ENCODE results near the gene UEVLD.
"Not testable (repeated sequence)": the region's sequence is repeated elsewhere in the genome, so short reads cannot be mapped to it uniquely, and the experiment has no call there.

UEVLD gene

DNA sequence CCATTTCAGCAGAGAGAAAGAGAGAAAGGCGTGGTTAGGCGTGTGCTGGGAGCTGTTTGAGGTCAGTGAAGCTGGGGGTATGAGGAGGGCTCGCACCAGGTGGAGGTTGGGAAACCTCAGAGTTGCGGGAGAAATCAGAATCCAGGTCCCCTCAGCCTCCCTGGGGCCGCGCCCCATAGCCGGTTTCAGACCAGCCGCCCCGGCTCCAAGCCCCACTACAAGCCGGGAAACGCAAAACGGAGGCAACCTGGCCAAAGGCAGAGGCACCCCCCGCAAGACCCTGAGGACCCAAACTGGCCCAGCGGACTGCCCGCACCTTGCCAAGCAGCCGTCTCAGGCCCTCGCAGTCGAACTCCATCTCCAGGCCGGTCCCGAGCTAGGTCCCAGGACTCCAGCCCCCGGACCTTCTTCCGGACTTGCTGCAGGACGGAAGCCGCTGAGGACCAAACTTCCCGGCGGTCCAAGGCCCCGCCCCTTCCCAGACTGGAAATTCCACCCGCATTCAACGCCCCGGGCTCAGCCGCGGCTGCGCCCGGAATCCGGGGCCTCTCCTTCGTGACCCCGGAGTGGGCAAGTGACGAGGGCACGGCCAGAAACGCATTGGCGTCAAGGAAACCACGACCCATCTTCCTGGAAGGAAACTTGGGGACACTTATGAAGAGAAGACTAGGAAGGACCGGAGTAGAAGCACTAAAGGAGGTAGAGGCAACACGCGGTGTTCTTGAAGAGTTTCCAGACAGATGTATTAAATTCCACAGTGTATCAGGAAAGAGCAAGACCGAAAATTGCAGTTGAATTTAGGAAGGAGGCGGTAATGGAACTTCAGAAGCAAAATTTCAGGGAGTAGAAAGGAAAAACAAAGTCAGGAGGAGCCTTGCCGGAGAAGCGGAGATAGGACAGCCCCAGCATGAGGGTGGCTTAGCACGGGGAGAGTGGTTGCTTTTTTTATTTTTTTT is at the start of gene UEVLD:
UEVLD (minus strand) TSS at position 438 of the 956 bp plus-strand sequence; CDS start at position 358, 80 bp downstream.
- DNase-seq (ENCODE audit: extremely low read depth in 1 of 2, low read depth in 1 of 2), result peak; percentile 52 to 60

DNA sequence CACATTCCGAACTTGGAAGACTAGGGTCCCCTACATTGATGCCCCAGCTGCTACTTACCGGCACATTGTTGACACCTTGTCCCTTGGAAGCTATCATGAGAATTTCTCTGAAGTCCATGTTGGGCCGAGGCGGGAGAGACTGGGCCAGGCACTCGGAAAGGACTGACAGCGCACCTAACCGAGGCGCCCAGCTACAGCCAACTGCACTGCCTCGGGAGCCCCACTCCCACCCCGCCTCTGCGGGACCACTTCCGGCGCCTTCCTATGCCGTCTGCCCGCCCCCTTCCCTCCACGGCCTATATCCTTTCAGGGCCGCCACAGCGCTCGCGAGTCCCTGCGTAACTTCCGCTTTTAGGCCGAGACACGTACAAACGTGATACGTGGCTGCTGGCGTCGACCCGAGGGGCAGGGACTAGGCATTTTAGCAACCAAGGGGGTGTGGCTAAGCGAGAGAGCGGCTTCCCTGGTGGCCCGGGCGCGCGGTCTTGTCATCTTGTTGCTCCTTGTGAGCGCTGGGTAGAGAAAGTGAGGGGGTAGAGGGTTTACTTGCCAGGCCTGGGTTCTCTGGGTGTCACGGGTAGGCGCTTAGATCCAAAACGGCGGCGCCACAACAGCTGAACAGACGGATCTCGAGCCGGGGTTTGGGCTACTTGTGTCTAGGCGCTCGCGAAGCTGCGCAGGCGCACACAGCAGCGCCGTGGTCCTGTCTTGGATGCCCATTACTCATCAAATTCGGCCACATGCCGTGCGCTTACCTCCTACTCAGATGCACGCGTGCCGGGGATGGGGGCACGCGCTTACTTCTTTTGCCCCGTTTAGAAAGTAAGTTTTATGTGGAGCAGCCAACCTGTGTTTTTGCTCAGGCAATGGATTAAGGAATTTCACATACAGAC is 45.9 kb upstream of the UEVLD start, which contains the start of gene SPTY2D1:
SPTY2D1 (minus strand) TSS at position 203 of the 893 bp plus-strand sequence; CDS start at position 118, 85 bp downstream.
- DNase-seq (ENCODE audit: extremely low read depth in 1 of 2, low read depth in 1 of 2), result peak; percentile 92 to 98

DNA sequence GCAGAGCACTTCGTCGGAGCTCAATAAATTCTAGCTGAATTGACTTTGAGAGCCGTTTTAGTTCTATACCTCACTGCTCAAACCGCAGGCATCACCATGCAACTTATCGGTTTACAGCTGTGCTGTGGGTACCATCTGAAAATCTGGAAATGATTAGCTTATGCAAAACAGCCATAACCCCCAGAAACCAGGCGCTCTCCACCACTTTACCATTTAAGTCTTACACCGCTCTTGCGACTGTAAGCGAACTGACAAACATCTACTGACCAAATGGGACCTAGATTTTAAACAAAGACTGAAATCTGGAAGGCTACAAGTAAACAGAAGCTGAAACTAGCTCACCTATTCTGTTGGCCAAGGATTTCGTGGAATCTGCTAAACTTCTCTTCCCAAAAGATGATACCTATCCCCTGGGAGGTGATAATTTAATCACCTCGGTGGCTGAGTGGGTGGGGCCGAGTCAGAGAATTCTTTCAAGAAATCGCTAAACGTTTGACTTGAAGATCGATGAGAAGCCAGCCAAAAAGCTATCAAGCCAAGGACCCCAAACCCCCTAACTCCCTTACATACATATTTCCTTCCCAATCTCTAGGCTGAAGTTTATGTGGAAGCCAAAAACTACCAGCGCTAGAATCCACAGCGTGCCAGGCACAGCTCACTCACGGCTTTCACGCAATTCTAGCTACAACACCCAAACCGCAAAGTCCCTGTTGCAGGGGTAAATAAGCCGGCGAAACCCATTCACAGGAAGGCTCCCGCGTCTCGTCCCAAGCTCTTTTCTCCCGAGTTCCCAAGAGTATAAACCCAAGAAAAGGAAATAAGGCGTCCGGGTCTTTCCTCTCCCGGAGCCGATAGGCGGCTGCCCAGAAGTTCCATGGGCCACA is 45.0 kb upstream of the UEVLD start:
- peak in 1 of 2 donors; percentile 29 for DNase-seq (ENCODE audit: extremely low read depth in 1 of 2, low read depth in 1 of 2)

DNA sequence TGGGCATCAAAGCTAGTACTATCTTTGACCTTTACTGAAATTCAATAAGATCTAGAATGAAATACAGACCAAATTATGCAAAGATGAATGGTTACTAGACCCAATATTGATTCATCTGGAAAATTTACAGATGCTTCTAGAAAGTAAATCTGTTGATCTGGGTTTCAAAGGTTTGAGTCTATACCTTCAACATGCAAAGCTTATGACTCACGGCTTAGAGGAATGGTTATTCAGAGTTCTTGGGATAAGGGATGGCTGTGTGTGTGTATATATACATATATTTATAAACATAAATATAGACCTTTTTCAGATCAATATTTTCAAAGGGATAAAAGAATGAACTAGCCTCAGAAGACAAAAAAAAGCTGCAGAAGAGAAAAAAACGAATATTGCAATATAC is 44.3 kb upstream of the UEVLD start:
- DNase-seq (ENCODE audit: extremely low read depth in 1 of 2, low read depth in 1 of 2), result no peak

DNA sequence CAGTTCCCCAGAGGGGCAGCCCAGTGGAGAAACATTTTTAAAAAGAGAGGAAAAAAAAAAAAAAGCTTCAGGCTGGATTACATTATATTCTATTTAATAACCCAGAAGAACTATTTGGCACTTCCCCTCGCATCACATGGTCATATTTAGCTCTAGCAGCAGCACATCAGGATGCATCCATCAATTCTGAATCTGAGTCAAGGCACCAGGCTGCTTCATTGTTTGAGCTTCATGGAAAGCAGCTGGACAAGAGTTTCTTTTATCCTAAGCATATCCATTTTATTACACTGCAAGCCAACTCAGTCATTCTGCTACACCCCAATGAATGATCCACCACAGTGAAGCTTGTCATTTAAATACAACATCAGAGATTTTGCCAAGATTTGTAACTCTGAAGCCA is 35.6 kb upstream of the UEVLD start:
- DNase-seq (ENCODE audit: extremely low read depth in 1 of 2, low read depth in 1 of 2), result no peak

DNA sequence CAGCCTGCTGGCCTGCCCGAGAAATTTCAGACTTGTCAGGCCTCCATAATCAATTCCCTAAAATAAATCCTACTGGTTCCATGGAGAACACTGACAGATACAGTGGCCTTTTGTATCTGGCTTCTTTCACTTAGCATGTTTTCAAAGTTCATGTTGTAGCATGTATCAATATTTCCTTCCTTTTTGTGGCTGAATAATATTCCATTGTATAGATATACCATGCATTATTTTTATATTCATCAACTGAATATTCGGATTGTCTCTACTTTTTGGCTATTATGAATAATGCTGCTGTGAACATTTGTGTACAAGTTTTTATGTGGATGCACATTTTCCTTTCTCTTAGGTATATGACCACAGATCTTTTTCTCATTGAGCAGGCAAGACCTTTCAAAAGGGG is 35.2 kb upstream of the UEVLD start:
- DNase-seq (ENCODE audit: extremely low read depth in 1 of 2, low read depth in 1 of 2), result no peak

DNA sequence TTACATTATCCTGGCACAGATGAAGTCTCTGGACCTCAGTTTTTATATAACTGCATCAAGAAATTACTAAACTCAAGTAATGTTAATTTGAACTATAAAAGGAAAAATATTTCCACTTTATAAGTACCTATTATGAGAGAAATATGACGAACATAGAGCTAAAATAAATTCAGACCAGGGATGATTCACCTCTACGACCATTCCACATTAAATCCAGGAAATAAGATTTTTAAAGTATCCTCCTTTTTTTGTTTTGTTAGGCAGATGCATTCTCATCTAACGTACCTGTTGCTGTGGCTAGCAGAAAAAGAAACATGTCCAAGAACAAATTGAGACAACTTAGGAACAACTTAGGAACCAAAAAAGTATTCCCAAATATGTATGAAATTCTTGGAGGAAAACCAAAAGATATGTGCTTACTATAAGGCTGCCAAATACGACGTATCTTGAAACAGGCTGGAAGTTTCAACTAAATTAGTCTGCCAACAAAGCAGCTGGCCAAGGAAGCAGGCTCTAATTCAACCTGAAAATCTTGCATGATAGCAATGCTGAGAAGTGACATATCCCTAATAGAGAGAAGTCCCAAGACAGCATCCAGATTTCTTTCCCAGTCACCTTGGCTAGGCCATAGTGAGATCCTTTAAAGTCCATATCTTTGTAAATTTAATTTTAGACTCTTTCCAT is 29.9 kb upstream of the UEVLD start:
- no peak for DNase-seq (ENCODE audit: extremely low read depth in 1 of 2, low read depth in 1 of 2)

DNA sequence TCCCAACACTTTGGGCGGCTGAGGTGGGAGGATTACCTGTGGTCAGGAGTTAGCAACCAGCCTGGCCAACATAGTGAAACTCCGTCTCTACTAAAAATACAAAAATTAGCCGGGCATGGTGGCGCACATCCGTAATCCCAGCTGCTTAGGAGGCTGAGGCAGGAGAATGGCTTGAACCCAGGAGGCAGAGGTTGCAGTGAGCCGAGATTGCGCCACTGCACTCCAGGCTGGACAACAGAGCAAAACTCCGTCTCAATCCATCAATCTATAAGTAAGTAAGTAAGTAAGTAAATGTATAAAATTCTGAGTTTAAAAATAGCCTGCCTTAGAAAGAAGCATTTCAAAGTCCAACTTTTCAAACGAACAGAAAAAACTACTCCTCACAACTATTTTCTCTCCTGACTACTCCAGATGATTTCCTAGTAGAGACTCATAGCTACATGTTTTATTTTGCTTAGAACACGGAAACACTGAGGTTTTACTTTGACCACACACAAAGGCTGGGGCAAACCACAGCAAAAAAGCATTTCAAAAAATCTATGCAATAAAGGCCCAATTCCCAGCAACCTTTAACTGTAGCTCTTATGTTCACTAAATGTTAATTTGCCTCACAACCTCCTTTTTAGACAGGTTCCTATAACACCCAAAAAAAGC is 29.3 kb upstream of the UEVLD start:
- DNase-seq (ENCODE audit: extremely low read depth in 1 of 2, low read depth in 1 of 2), result no peak

DNA sequence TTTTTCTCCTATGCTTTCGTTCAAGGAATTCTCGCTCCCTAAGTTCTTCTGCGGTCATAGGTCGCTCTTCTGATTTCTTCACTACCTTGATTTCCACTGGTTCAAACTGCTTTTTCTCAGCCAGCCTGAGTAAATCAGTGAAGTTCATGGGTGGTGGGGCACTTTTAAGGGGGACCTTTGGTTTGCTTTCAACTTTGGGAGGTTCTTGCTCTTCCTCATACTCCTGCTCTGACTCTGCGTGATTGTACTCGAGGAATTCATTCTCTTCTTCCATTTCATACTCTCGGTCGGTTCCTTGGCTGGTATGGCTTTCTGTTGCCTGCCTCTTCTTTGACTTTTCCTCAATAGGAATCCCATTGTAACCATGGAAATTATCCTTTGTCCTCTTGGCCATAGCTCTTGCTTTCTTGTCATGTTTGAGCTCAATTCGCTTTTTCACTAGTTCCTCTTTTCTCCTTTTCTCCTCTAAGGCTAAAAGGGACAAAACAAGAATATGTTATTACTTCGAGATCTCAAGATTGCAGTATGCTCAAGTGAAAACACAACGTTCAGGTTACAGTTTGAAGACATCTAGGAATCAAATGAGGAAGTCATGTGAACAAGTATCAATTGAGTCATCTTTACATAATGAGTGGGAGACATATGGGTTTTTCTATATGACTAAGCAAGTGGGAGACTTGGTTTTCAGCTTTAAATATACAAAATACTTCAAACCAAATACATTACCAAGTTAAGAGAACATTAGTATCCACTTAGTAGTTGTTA is 27.3 kb upstream of the UEVLD start:
- no peak for DNase-seq (ENCODE audit: extremely low read depth in 1 of 2, low read depth in 1 of 2)

DNA sequence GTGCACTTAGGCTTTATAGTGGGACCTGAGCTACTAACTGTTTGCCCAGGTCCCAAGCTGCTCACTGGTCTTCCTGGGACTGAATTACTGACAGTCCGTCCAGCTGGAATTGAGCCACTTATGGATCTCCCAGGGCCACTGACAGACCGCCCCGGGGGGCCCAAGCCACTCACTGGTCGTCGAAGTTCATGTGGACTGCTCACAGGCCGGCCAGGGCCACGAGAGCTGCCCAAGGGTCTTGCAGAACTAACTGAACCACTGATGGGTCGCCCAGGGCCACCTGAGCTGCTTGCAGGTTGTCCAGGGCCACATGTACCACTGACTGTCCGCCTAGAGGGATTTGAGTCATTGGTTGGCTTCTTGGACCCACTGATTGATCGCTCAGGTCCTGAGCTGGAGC is 26.1 kb upstream of the UEVLD start:
- no peak for DNase-seq (ENCODE audit: extremely low read depth in 1 of 2, low read depth in 1 of 2)

DNA sequence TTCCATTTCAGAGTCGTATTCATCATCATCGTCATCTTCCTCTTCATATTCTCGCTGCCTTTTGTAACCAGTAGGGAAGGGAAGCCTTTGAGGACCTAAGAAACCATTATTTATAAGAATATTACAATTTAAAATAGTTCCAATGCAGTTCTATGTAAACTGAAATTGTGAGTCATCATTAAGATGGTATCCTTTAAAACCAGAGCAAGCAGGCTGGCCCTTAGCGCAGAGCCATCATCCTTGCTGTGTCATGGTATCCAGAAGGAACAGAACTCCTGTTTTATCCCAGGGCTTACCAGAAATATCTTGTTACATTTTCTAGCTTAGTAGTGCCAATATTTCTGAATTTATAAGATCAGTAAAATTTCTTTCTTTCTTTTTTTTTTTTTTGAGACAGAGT is 23.9 kb upstream of the UEVLD start:
- no peak for DNase-seq (ENCODE audit: extremely low read depth in 1 of 2, low read depth in 1 of 2)

DNA sequence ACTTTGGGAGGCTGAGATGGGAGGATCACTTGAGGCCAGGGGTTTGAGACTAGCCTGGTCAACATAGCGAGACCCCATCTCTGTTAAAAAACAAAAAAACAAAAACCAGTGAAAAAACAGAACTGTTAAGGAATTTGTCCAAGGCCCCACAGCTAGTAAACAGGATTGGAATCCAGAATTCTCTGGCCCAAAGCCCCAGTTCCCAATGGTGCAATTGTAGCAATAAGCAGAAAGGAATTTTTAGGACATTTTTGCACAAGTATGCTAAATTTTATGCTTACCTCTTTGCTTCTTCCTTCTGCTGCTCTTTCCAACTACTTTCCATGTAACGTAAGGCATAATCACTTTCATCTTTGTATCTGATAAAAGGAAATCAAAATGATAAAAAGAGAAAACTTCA is 22.7 kb upstream of the UEVLD start:
- DNase-seq (ENCODE audit: extremely low read depth in 1 of 2, low read depth in 1 of 2), result no peak

DNA sequence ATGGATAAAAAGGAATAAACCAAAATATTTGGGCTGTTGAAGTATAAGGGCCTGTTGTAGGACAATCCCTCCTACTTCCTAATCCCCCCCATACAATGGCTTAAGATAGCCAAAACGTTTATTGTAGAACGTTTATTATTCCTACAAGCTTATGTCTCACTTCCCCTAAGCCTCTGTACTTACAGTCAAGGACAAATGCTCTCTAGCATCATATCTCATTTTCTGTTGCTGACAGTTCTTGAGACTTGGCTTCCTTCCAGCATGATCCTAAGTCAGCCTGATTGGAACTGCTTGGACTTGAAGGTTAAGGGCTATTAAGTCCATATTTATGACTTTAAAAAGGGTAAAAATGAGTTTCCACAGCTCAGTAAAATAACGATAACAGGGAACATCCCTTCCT is 19.8 kb upstream of the UEVLD start:
- no peak for DNase-seq (ENCODE audit: extremely low read depth in 1 of 2, low read depth in 1 of 2)

DNA sequence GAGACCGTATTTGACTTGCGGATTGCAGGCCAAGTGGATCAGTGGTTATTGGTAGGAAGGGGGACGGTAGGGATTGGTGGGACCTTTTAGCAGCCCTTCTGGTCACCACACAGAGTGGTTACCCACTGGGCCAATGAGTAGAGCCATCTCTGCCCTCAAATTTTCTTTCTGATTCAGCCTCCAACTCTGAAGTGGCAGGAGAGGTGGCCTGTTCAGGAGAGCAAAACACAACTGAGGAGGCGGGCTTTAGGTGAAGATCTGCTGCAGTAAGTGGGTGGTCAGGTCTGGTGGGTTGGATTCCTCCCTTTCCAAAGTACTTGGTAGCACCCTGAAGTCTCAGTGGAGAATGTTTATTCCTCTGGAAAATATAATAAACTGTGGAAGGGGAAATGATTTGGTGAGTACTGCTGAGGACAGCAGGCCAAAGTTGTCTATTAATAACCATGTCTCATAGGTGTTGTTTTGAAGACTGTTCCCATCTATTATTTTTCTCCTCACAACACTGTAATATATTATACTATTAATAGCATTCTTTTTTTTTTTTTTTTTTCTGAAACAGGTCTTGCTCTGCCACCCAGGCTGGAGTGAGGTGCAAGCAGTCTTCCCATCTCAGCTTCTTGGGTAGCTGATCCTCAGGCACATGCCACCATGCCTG is 12.5 kb upstream of the UEVLD start:
- no peak for DNase-seq (ENCODE audit: extremely low read depth in 1 of 2, low read depth in 1 of 2)

DNA sequence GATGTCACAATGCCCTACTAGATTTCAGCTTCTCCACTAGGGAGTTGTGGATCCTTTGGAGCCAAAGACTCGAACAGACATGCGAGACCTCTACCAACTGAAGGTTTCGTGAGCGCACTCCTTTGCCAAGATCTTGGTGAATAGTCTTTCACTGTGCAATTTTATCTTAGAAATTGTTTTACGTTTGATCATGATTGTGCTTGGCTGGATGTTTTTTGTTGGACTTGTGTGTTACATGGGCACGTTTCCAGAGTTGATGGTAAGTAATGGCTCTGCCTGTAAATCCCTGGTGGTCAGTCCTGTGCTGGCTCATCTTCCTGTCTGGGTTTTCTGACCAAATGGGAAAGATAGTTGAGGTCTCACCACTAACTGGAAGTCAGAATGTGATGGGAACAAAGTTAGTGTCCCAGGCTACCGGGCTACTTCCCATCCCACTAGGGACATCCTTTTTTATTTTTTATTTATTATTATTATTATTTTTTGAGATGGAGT is 11.3 kb upstream of the UEVLD start, which contains the start of gene MISFA:
MISFA (plus strand) TSS at position 51 of the 492 bp plus-strand sequence; CDS start at position 191, 140 bp downstream.
- no peak for DNase-seq (ENCODE audit: extremely low read depth in 1 of 2, low read depth in 1 of 2)

DNA sequence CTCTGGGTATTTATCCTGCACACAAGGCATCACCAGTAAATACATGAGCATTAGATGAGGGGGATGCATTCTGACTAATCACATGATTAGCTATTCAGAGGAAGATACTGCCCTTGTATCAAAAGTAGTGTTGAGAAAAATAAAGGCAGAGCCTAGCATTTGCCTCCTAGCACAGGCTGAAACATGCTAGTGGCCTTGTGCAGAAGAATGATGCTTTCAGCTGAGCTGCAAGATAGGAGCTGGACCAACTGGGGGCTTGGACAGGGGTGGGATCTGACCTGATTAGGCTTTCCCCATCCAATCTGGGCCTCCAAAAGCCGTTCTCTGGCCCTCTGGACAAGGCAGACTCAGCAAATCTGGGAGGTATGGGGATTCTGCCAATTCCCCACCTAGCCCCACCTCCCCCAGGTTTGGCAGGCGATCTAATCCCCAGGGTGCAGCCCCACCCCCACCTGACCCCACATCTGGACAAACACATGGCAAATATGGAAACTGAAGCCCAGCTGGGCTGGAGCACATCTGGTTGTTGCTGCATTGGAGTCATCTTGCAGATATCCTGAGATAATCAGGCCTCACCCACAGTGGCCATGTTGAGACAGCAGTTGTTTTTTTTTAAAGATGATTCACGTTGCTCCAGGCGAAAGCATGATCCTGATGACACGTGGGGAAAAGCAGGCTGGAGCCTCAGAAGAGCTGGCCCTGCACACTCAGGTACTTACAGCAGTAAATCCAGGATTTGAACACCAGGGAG is 6.6 kb upstream of the UEVLD start:
- DNase-seq (ENCODE audit: extremely low read depth in 1 of 2, low read depth in 1 of 2), result no peak

DNA sequence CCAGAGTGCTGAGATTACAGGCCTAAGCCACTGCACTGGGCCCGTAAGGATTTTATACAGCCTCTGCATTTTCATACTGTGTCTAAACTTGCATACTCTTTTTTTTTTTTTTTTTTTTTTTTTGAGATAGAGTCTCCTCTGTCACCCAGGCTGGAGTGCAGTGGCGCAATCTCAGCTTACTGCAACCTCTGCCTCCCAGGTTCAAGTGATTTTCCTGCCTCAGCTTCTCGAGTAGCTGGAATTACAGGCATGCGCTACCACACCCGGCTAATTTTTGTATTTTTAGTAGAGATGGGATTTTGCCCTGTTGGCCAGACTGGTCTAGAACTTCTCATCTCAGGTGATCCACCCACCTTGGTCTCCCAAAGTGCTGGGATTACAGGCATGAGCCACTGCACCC is 5.6 kb upstream of the UEVLD start:
- DNase-seq (ENCODE audit: extremely low read depth in 1 of 2, low read depth in 1 of 2), result not testable (repeated sequence)
